Left kidney (tissue), 2 donors: Measurements from ENCODE around the gene BPI. TPM values are rescaled to one million over a fixed set of nuclear protein-coding genes. Genes with fewer than 3 reads are reported as not detected.
A peak's percentile ranks its signal among the peaks of the same experiment; 100 is the strongest.
"Not testable (repeated sequence)": the region's sequence is repeated elsewhere in the genome, so short reads cannot be mapped to it uniquely, and the experiment has no call there.

Source experiments
- DNase-seq: peaks from one replicate; pipeline ENCODE4 v3.0.0-alpha.2; 2013
- polyA plus RNA-seq: library from polyadenylated mRNA; unstranded; fragments of 120-200 nt; gene quantifications from one replicate; pipeline ENCODE4 v1.2.1, GENCODE V29; 2013; ENCODE audit not compliant: insufficient read length

Gene BPI
- polyA plus RNA-seq, 1 donor: 0.32 TPM

- no peak for DNase-seq
Observed at GRCh38 chr20:38278131-38278530, 25.8 kb upstream of the BPI start.

GRCh38 chr20:38278763-38279162, 25.2 kb upstream of the BPI start:
- DNase-seq: no peak

- DNase-seq: not testable (repeated sequence)
Observed at GRCh38 chr20:38281176-38281915, 22.6 kb upstream of the BPI start.

GRCh38 chr20:38283236-38283635, 20.7 kb upstream of the BPI start:
- no peak for DNase-seq

- not testable (repeated sequence) for DNase-seq
Observed at GRCh38 chr20:38284066-38284650, 19.8 kb upstream of the BPI start.

- no peak for DNase-seq
Observed at GRCh38 chr20:38284893-38285444, 19.0 kb upstream of the BPI start.

- DNase-seq: no peak
Observed at GRCh38 chr20:38286586-38287531, 17.1 kb upstream of the BPI start.

- no peak for DNase-seq
Observed at GRCh38 chr20:38290829-38291814, 12.8 kb upstream of the BPI start.

- DNase-seq: no peak
Observed at GRCh38 chr20:38291966-38292365, 12.0 kb upstream of the BPI start.

- no peak for DNase-seq
Observed at GRCh38 chr20:38293491-38294065, 10.4 kb upstream of the BPI start.

GRCh38 chr20:38294076-38294591, 9.8 kb upstream of the BPI start:
- DNase-seq: no peak

- no peak for DNase-seq
Observed at GRCh38 chr20:38295811-38296210, 8.1 kb upstream of the BPI start.

- no peak for DNase-seq
Observed at GRCh38 chr20:38296433-38296832, 7.5 kb upstream of the BPI start.

GRCh38 chr20:38297916-38298674, 5.9 kb upstream of the BPI start:
- no peak for DNase-seq

GRCh38 chr20:38298768-38299288, 5.1 kb upstream of the BPI start:
- DNase-seq: peak; percentile 41

- DNase-seq: no peak
Observed at GRCh38 chr20:38299963-38300362, 4.0 kb upstream of the BPI start.

- no peak for DNase-seq
Observed at GRCh38 chr20:38300438-38300837, 3.5 kb upstream of the BPI start.

GRCh38 chr20:38301309-38301708, 2.6 kb upstream of the BPI start:
- no peak for DNase-seq

- DNase-seq: no peak
Observed at GRCh38 chr20:38302786-38303185, 1.2 kb upstream of the BPI start.
